SK-N-MC (cell line): ENCODE data around the gene ECSIT.

ENCODE experiments used
- EZH2 ChIP-seq: fragments of 200-600 bp; sonication (generic); IDR thresholded peaks from one replicate; pipeline ENCODE4 v1.6.1; 2017; ENCODE audit warnings: antibody characterized with exemption
- FOXP2 ChIP-seq: optimal IDR thresholded peaks from 2 replicates; pipeline ENCODE3; 2011; ENCODE audit warnings: mild to moderate bottlenecking, moderate library complexity; ENCODE audit not compliant: insufficient read depth; ENCODE audit errors: extremely low read length, control extremely low read depth
- POLR2AphosphoS5 ChIP-seq: IDR thresholded peaks from 2 replicates; pipeline ENCODE4 v1.6.1; 2012; ENCODE audit warnings: mild to moderate bottlenecking, low read depth, low read length, borderline replicate concordance

- no peak for TF ChIP-seq POLR2AphosphoS5
- TF ChIP-seq EZH2 = no peak
- TF ChIP-seq FOXP2 = no peak
Measured at GRCh38 chr19:11566164-11566563, 37.2 kb upstream of the ECSIT start.
